Astrocyte of the spinal cord (primary cell): ENCODE data around the gene HNRNPA1.

Experiments
- DNase-seq: peaks from one replicate; pipeline ENCODE4 v3.0.0; 2011; ENCODE audit warnings: low read depth, low spot score
- H3K4me3 ChIP-seq: 2 replicates; pipeline ENCODE4 v1.5.1; 2011; ENCODE audit warnings: low read depth, mild to moderate bottlenecking, low read length, moderate library complexity
- in situ Hi-C: cut with HindIII; loops from 2 replicates; pipeline ENCODE4 v1.10.0; 2017; ENCODE audit warnings: low sequenced_read_pairs
- TF ChIP-seq, protein P1 (sequence below): IDR thresholded peaks from 2 replicates; pipeline ENCODE4 v1.5.1; 2012; ENCODE audit warnings: low read depth, mild to moderate bottlenecking, low read length, inconsistent platforms

Gene HNRNPA1

DNA sequence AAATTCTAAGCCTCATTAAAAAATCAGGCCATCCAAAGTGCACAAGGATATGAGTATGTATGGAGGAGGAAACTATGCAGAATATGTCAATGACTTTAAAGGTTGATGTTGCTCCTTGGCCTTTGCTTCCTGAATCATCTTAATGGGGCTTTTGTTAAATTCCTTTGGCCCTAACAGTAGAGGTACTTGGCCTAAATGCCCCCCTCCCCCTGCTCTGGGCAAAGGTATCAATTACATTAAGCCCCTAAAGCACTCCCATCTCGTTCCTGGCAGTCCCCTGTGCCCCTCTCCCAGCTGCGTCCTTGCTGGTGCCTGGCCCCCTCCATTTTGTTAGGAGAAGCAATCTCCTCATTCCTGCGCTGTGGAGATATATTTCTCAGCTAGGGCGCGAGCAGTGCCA is 49.2 kb downstream of the HNRNPA1 start:
- TF ChIP-seq, protein P1, sequence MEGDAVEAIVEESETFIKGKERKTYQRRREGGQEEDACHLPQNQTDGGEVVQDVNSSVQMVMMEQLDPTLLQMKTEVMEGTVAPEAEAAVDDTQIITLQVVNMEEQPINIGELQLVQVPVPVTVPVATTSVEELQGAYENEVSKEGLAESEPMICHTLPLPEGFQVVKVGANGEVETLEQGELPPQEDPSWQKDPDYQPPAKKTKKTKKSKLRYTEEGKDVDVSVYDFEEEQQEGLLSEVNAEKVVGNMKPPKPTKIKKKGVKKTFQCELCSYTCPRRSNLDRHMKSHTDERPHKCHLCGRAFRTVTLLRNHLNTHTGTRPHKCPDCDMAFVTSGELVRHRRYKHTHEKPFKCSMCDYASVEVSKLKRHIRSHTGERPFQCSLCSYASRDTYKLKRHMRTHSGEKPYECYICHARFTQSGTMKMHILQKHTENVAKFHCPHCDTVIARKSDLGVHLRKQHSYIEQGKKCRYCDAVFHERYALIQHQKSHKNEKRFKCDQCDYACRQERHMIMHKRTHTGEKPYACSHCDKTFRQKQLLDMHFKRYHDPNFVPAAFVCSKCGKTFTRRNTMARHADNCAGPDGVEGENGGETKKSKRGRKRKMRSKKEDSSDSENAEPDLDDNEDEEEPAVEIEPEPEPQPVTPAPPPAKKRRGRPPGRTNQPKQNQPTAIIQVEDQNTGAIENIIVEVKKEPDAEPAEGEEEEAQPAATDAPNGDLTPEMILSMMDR: no peak
- no peak overlapping the region for H3K4me3 ChIP-seq
- in situ Hi-C loops: no loop called here
- no peak for DNase-seq

DNA sequence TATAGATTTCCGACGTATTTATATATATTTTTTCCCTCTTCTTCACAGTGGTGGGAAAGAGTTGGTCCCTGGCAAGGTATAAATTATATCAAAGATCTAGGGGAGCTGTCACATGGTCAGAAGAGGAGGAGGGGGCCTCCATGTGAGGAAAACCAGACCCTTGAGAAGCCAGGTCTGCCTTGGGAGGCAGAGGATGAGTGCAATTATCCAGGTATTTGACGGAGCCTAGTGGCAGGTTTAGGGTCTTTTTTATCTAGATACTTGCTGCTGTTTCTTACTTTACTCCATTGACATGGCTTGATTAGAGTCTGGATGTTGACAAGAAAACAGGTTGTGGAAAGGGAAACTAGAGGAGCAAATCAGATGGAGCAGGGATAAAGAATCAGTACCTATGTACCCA is 49.9 kb downstream of the HNRNPA1 start:
- TF ChIP-seq, protein P1: no peak
- H3K4me3 ChIP-seq: no peak overlapping the region
- DNase-seq: no peak
- in situ Hi-C loops: no loop called here

DNA sequence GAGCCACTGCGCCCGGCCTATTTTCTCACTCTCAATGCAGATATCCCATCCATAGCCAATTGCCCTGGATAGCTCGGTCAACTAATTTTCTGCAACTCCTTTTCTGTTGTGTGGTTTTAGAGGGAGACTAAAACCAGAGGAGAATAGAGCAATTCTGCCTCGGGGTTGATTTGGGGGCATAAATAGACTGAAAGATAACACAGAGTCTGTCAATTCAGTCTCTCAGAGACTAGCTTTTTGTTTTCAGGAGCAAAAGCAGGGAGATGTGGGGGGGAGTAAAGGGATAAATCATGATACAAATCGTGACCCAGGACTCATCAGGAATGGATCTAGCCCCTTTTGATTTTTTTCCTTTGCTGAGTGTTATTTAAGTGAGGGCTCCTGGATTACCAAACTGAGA is 50.9 kb downstream of the HNRNPA1 start:
- TF ChIP-seq, protein P1: no peak
- no peak for DNase-seq
- in situ Hi-C loops: no loop called here
- H3K4me3 ChIP-seq: no peak overlapping the region

DNA sequence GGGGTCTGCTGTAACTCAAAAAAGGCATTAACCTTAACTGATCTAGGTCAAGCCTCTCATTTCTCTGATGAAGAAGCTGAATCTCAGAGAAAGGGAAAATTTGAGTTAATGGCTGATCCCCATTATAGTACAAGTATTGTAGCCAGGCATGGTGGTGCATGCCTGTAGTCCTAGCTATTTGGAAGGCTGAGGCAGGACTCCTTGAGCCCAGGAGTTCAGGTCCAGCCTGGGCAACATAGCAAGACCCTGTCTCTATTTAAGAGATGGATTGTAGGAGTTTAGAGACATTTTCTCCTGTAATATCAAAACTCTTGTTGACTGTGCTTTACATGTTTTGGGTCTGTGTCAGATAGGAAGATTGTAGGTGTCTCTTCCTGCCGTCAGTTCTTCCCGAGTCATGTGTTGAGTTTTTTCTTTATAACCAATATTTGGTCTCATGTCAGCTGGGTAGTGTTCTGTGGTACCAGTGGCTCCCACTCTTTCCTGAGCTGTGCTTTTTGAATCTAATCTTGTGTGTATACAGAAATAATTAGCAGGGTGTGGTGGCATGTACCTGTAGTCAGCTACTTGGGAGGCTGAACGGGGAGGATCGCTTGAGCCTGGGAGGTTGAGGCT is 53.0 kb downstream of the HNRNPA1 start:
- in situ Hi-C loops: no loop called here
- TF ChIP-seq, protein P1: no peak
- no peak for DNase-seq

More for the DNA sequence above, 53.0 kb downstream of the HNRNPA1 start:
- no peak overlapping the region for H3K4me3 ChIP-seq
